ENCODE data around the gene PPFIA3. TPM values are rescaled to one million over a fixed set of nuclear protein-coding genes. Genes with fewer than 3 reads are reported as not detected.

Gene PPFIA3
- total and polyA plus RNA-seq, 2 of the 8 experiments (the other 6 are each of a cell fraction or from before 2014, with no cell fraction given), result 15.9 to 25.3 TPM

DNA sequence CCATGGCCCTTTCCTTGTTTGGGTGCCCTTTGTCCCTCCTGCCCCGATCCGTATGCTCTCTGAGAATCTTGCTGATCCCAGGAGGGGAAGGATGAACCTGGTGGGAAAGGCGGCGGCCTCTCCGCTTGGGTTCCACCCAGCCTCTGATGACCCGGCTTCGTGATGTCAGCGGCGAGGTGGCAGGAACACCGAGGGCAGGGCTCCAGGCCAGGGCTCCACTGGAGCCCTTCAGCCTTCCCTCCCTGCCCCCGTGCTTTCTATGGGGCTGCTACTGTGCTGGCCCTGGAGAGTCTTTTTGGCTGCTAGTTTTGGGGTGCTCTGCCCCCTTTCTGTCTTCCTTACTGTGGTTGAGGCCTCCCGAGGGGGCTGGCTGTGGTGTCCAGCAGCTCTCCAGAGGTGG lies 17.0 kb upstream of the PPFIA3 start (continued):
- TF ChIP-seq, protein P1, sequence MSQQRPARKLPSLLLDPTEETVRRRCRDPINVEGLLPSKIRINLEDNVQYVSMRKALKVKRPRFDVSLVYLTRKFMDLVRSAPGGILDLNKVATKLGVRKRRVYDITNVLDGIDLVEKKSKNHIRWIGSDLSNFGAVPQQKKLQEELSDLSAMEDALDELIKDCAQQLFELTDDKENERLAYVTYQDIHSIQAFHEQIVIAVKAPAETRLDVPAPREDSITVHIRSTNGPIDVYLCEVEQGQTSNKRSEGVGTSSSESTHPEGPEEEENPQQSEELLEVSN (IDR thresholded peaks at IDR 0.05), result no peak
- TF ChIP-seq SRF (IDR thresholded peaks at IDR 0.05; ENCODE audit: low read depth, low read length), result no peak
- TF ChIP-seq SUZ12 (IDR thresholded peaks at IDR 0.05; ENCODE audit: low read length), result no peak
- TF ChIP-seq SP4 (IDR thresholded peaks at IDR 0.05; ENCODE audit: low read length), result no peak
- TF ChIP-seq RBBP5 (IDR thresholded peaks at IDR 0.05; ENCODE audit: borderline replicate concordance, low read depth, low read length), result no peak
- TF ChIP-seq TAF7 (optimal IDR thresholded peaks at IDR 0.05; ENCODE audit: borderline replicate concordance, low read depth, low read length), result no peak

Measured in H1 (cell line).